ENCODE results near the gene ZFR2. TPM values are rescaled to one million over a fixed set of nuclear protein-coding genes. Genes with fewer than 3 reads are reported as not detected.

Gene ZFR2
- polyA plus RNA-seq, 3 donors = not detected

GRCh38 chr19:3773814-3774515 is 94.9 kb downstream of the ZFR2 start:
- DNase-seq = no peak
- Histone ChIP-seq H3K9me3 (replicated peaks in 1 of 2; ENCODE audit: control insufficient read depth in 1 of 2, insufficient read depth in 1 of 2, low read length in 2 of 2) (no peaks in the 10 kb centered on the region), H3K79me2 (ENCODE audit: insufficient read depth, low read length) (no peaks in the 10 kb centered on the region), H3K4me3 (replicated peaks in 1 of 3; ENCODE audit: low read depth in 2 of 3, low read length in 3 of 3) (no peak overlapping the region), H4K20me1 (ENCODE audit: insufficient read depth, low read length) (no peaks in the 10 kb centered on the region), H3K27me3 (ENCODE audit: control insufficient read depth in 2 of 2, insufficient read depth in 2 of 2, low read length in 2 of 2) (no peaks in the 10 kb centered on the region), H2AFZ (ENCODE audit: insufficient read depth, low read depth, low read length, poor library complexity, severe bottlenecking) (no peak overlapping the region), H3K27ac (ENCODE audit: low read depth in 1 of 2, low read length in 2 of 2) (no peak overlapping the region), H3K36me3 (replicated peaks in 1 of 2; ENCODE audit: control insufficient read depth in 1 of 2, insufficient read depth in 2 of 2, low read length in 2 of 2) (peaks cover 8 to 10% of the 10 kb centered on the region in 2 donors), H3K9ac (ENCODE audit: insufficient read depth, low read length, poor library complexity, severe bottlenecking) (no peak overlapping the region), H3K4me1 (ENCODE audit: control insufficient read depth in 1 of 2, insufficient read depth in 2 of 2, low read length in 2 of 2) (no peaks in the 10 kb centered on the region), H3K4me2 (replicated peaks; ENCODE audit: extremely low read depth, low read length, poor library complexity, severe bottlenecking) (no peak overlapping the region)
- 92% methylated on average over 12 of the region's 12 CpGs for WGBS (ENCODE audit: insufficient coverage)
- TF ChIP-seq CTCF (IDR thresholded peaks at IDR 0.05) = no peak
- Mint-ChIP-seq H3K9me3 (peaks cover 0 to 3% (median 1%) of the 10 kb centered on the region in 7 donors), H3K27me3 (ENCODE audit: low read depth in 3 of 3) (peaks cover 0 to 11% (median 1%) of the 10 kb centered on the region in 3 donors), H3K4me3 (no peak overlapping the region), H3K27ac (no peak overlapping the region), H3K36me3 (peaks cover 2 to 12% of the 10 kb centered on the region in 2 donors), H3K4me1 (no peaks in the 10 kb centered on the region)
- intact Hi-C loops (cut with micrococcal nuclease) = no loop called here

GRCh38 chr19:3771906-3772455 is 96.9 kb downstream of the ZFR2 start, which contains the start of gene RAX2:
Gene RAX2, minus strand, starts transcription at chr19:3772228. Its CDS starts 486 bp downstream, at chr19:3771742.
- H3K79me2 ChIP-seq (ENCODE audit: insufficient read depth, low read length) = no peaks in the 10 kb centered on the region
- Mint-ChIP-seq H3K4me1 (no peaks in the 10 kb centered on the region), H3K9me3 (peaks cover 0 to 3% (median 1%) of the 10 kb centered on the region in 7 donors), H3K27me3 (ENCODE audit: low read depth in 3 of 3) (peaks cover 0 to 12% (median 1%) of the 10 kb centered on the region in 3 donors), H3K27ac (peak within 1 kb of the TSS in 1 of 7 donors; percentile 17), H3K4me3 (no peak within 1 kb of the TSS), H3K36me3 (peaks cover 11 to 31% of the 10 kb centered on the region in 2 donors)
- no peaks in the 10 kb centered on the region for H3K4me1 ChIP-seq (ENCODE audit: control insufficient read depth in 1 of 2, insufficient read depth in 2 of 2, low read length in 2 of 2)
- no peak within 1 kb of the TSS for H3K4me3 ChIP-seq (replicated peaks in 1 of 3; ENCODE audit: low read depth in 2 of 3, low read length in 3 of 3)
- H3K36me3 ChIP-seq (replicated peaks in 1 of 2; ENCODE audit: control insufficient read depth in 1 of 2, insufficient read depth in 2 of 2, low read length in 2 of 2) = peaks cover 28 to 30% of the 10 kb centered on the region in 2 donors
- no peak within 1 kb of the TSS for H2AFZ ChIP-seq (ENCODE audit: insufficient read depth, low read depth, low read length, poor library complexity, severe bottlenecking)
- no peak for TF ChIP-seq CTCF (IDR thresholded peaks at IDR 0.05)
- H4K20me1 ChIP-seq (ENCODE audit: insufficient read depth, low read length) = peaks cover 10% of the 10 kb centered on the region
- no peak for DNase-seq
- H3K9ac ChIP-seq (ENCODE audit: insufficient read depth, low read length, poor library complexity, severe bottlenecking) = no peak within 1 kb of the TSS
- no peak within 1 kb of the TSS for H3K27ac ChIP-seq (ENCODE audit: low read depth in 1 of 2, low read length in 2 of 2)
- H3K9me3 ChIP-seq (replicated peaks in 1 of 2; ENCODE audit: control insufficient read depth in 1 of 2, insufficient read depth in 1 of 2, low read length in 2 of 2) = no peaks in the 10 kb centered on the region
- intact Hi-C loops (cut with micrococcal nuclease) = no loop called here
- H3K27me3 ChIP-seq (ENCODE audit: control insufficient read depth in 2 of 2, insufficient read depth in 2 of 2, low read length in 2 of 2) = no peaks in the 10 kb centered on the region
- no peak within 1 kb of the TSS for H3K4me2 ChIP-seq (replicated peaks; ENCODE audit: extremely low read depth, low read length, poor library complexity, severe bottlenecking)
- WGBS (ENCODE audit: insufficient coverage) = 73% methylated on average over 17 of the region's 23 CpGs
